Hepatic stellate cell (primary cell): ENCODE results near the gene RNF34.
"Not testable (repeated sequence)": the region's sequence is repeated elsewhere in the genome, so short reads cannot be mapped to it uniquely, and the experiment has no call there.

Experiments
- DNase-seq: peaks from one replicate; pipeline ENCODE4 v3.0.0; 2011; ENCODE audit warnings: low spot score

Gene RNF34

DNA sequence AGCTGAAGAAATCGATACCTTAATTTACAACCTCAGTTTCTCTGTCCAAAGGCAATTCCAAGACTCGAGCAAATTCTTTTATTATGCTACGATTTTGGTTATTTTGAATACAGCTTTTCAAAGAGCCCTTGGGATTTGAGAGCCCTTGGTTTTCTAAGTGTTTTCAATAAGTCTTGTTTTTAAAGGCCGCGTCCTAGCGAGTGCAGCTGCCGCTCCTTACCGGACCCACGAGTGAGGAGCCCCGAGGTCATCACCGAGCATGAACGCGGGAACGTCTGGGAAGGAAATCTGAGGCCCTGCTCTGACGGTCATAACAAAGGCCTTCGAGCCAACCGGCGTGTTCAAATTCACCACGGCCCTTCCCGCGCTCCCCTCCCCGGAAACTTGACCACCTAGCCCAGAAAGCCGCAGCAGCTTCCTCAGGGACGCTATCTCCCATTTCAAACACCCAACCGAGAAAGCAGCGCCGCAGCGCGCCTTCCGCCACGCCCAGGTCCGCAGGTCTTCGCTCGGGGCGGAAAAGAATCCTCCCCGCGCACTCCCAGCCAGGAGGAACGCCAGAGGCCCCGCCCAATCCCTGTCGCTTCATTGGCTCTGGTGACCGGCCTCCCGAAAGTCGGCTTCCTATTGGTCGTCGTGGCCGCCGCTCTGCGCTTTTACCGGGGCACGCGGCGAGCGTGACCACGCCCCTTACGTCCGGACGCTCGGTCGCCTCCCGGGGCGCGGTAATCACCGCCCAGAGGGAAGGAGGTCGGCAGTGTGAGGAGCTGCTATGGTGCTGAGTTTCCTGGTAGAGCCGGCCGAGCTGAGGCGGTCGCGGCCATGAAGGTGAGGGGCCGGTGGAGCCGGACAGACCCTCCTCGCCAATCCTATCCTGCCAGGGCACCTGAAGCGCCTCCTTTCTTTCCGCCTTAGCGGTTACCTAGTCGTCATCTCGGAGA is at the start of gene RNF34:
Gene RNF34, plus strand, starts transcription at position 728 of the 941 bp plus-strand sequence. Its CDS starts 95 bp downstream, at position 823.
- peak; percentile 99 for DNase-seq

DNA sequence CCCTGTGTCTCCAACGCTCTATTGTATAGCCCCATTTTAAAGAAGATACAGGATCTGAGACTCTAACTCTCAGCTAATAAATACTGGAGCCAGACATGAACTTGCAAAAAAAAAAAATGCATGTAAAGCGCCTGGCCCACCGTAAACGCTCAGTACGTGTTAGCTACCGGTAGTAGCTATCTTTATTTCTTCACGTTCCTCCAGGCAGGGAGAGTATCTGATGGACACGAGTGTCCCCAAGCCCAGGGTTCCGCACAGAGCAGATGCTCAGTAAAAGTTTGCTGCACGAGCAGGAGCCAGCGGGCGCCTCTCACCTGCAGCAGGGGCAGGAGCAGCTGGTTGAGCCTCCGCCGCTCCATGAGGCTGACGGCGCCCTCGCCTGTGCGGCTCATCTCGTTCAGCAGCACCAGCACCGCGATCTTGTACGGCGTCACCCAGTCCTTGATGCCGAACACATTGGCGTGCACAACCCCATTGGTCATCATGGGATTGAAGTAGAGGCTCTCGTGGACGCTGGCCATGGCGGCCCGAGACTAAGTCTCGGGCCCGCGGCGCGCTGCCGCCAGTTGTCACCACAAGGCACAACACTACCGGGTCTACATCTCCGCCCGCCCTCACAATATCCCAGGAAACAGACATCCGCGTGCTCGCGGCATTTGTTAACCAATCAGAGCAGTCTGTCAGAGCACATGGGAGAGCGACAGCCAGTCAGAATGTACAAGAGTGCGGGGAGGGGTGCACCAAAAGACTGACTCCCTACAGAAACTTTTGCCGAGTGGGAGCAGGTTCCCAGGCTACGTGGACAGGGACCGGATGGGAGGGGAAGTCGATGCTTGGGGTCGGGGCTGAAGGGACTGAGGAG is 47.9 kb upstream of the RNF34 start, which contains the start of gene ANAPC5:
Gene ANAPC5, minus strand, starts transcription at position 592 of the 862 bp plus-strand sequence. Its CDS starts 71 bp downstream, at position 521.
- DNase-seq, result peak; percentile 98

DNA sequence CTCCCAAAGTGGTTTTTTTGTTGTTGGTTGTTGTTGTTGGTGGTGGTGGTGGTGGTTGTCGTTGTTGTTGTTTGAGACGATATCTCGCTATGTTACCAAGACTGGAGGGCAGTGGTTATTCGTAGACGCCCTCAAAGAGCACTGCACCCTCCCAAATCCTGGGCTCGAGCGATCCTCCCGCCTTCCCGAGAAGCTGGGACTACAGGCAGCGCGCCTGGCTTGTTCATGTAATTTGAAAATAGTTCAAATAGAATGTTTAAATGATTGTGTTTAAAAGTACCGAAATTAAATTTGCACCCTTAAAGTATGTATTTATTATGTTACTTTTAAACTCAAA is 47.3 kb upstream of the RNF34 start:
- no peak for DNase-seq

DNA sequence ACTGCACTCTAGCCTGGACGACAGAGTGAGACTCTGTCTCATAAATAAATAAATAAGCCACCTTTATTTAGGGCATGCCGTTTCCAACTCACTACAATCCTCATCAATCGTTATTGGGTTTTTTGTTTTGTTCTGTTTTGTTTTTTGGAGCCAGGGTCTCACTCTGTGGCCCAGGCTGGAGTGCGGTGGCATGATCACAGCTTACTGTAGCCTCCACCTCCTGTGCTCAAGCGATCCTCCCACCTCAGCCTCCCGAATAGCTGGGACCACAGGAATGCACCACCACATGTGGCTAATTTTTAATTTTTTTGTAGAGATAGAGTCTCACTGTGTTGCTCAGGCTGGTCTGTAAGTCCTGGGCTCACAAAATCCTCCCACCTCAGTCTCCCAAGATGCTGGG is 44.1 kb upstream of the RNF34 start:
- no peak for DNase-seq

DNA sequence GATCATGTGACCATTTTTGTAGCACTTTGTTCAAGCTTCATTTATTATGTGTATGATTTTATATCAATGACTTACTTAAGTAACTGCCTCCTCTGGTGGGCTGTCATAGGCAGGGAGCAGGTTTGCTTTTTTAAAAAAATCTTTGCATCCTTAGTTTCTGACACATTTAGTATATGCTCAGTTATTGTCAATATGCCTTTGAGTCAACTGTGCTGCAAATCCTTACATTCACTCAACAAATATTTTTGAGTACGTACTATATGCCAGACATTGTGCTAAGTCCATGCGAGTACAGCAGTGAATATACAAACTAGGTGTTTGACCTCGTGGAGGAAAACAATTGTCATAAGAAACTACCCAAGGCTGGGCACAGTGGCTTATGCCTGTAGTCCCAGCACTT is 43.3 kb upstream of the RNF34 start:
- no peak for DNase-seq

GRCh38 chr12:121357331-121357730 is 42.6 kb upstream of the RNF34 start:
- DNase-seq, result no peak

DNA sequence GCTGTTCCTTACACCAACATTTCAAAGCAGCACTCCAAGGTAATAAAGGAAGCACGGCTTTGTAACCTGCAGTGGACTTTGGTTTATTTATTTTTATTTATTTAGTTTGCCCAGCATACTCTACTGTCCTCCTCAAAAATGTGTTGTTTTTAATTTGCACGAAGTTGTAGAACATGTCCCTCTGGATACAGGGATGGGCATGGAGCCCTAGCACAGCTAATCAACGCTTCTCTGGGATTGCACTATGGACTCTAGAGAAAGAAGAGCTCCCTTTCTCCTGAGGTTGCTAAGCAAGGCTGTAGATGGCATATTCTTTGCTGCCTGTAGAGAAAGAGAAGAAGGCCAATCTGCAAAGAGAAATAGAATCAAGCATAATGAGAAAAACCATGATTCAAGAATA is 41.8 kb upstream of the RNF34 start:
- no peak for DNase-seq

GRCh38 chr12:121364683-121365121 is 35.2 kb upstream of the RNF34 start:
- no peak for DNase-seq

GRCh38 chr12:121365416-121366062 is 34.4 kb upstream of the RNF34 start:
- DNase-seq, result no peak

GRCh38 chr12:121366063-121366459 is 33.9 kb upstream of the RNF34 start:
- no peak for DNase-seq

DNA sequence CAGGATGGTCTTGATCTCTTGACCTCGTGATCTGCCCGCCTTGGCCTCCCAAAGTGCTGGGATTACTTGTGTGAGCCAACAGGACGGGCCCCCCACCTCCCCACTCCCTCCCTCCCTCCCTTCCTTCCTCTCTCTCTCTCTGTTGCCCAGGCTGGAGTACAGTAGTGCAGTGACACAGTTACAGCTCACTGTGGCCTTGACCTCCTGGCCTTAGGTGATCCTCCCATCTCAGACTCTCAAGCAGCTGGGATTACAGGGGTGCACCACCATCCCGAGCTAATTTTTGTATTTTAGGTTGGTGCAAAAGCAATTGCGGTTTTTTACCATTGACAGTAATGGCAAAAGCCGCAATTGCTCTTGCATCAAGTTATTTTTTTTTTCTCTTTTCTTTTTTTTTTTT is 28.5 kb upstream of the RNF34 start:
- no peak for DNase-seq

DNA sequence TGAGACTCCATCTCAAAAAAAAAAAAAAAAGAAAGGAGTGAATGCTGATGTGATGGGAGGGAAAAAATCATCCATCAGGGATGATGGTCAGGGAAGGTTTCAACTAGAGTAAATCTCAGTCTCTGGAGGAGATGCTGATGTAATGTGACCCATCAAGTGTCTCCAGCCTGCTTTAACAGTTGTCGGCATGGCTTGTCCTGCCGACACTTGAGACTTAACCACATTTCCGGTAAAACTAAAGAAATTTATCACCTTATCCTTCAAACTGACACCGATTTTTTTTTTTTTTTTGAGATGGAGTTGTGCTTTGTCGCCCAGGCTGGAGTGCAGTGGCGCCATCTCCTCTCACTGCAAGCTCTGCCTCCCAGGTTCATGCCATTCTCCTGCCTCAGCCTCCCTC is 26.2 kb upstream of the RNF34 start:
- DNase-seq, result no peak

DNA sequence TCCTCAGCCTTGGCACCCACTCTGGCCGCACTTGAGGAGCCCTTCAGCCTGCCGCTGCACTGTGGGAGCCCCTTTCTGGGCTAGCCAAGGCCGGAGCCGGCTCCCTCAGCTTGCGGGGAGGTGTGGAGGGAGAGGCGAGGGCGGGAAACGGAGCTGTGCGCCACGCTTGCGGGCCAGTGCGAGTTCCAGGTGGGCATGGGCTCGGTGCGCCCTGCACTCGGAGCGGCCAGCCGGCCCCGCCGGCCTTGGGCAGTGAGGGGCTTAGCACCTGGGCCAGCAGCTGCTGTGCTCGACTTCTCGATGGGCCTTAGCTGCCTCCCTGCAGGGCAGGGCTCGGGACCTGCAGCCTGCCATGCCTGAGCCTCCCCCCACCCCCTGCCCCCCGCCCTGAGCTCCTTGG is 25.6 kb upstream of the RNF34 start:
- not testable (repeated sequence) for DNase-seq

GRCh38 chr12:121374945-121375584 is 24.9 kb upstream of the RNF34 start:
- DNase-seq, result not testable (repeated sequence)

- DNase-seq, result no peak
Measured at GRCh38 chr12:121376754-121377697, 22.9 kb upstream of the RNF34 start.

DNA sequence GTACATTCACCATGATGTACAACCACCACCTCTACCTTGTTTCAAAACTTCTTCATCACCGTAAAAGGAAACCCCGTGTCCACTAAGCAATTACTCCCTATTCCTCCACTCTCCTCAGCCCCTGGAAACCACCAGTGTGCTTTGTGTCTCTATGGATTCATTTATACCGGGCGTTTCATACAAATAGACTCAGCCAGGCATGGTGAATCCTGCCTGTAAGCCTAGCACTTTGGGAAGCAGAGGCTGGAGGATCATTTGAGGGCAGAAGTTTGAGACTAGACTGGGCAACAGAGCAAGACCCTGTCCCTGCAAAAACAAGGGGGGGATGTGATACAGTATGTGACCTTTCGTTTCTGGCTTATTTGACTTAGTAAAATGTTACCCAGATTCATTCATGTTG is 21.2 kb upstream of the RNF34 start:
- DNase-seq, result no peak

- no peak for DNase-seq
Measured at GRCh38 chr12:121379945-121380344, 20.0 kb upstream of the RNF34 start.

- DNase-seq, result no peak
Measured at GRCh38 chr12:121383601-121384021, 16.3 kb upstream of the RNF34 start.

DNA sequence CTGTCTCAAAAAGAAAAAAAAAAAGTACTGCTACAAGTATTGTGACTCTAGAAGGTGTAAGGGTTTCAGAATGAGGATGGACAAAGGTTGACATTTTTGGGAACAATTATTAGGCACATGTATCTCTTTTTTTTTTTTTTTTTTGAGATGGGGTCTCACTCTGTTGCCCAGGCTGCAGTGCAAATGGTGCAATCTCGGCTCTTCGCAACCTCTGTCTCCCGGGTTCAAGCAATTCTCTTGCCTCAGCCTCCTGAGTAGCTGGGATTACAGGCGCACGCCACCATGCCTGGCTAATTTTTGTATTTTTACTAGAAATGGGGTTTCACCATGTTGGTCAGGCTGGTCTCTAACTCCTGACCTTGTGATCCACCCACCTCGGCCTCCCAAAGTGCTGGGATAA is 15.0 kb upstream of the RNF34 start:
- not testable (repeated sequence) for DNase-seq

GRCh38 chr12:121388421-121388981 is 11.4 kb upstream of the RNF34 start:
- DNase-seq, result peak; percentile 63
